Activated CD4-positive, alpha-beta T cell treated with anti-CD3 and anti-CD28 coated beads for 36 hours (primary cell): ENCODE results near the gene POFUT2. TPM values are rescaled to one million over a fixed set of nuclear protein-coding genes. Genes with fewer than 3 reads are reported as not detected.

ENCODE experiments used
- ATAC-seq: fragments of 200-7000 bp; cut with Tn5 transposase; one replicate; pipeline ENCODE4 v1.10.0; 2021; ENCODE audit warnings: mild to moderate bottlenecking, moderate library complexity
- CTCF ChIA-PET: fragments of 350-600 bp; sonication (Branson Sonifier 250); formaldehyde crosslinking; loops from one replicate; lab custom pipeline; 2021; ENCODE audit warnings: antibody characterized with exemption; lab: Charles Lee
- POLR2A ChIA-PET: fragments of 350-600 bp; sonication (Branson Sonifier 250); formaldehyde crosslinking; loops from one replicate; lab custom pipeline; 2021; ENCODE audit warnings: antibody characterized with exemption, inconsistent platforms; lab: Charles Lee
- DNase-seq: peaks from one replicate; pipeline ENCODE4 v3.0.0-alpha.2; 2020
- H3K27ac Mint-ChIP-seq: one replicate; pipeline ENCODE4 v1.8.0; 2021; ENCODE audit warnings: mixed read lengths
- H3K27me3 Mint-ChIP-seq: one replicate; pipeline ENCODE4 v1.8.0; 2021; ENCODE audit warnings: mixed read lengths
- H3K36me3 Mint-ChIP-seq: one replicate; pipeline ENCODE4 v1.8.0; 2021; ENCODE audit warnings: low read depth, mixed read lengths
- H3K4me1 Mint-ChIP-seq: one replicate; pipeline ENCODE4 v1.8.0; 2021; ENCODE audit warnings: mixed read lengths
- H3K4me3 Mint-ChIP-seq: one replicate; pipeline ENCODE4 v1.8.0; 2021; ENCODE audit warnings: mild to moderate bottlenecking, moderate library complexity, mixed read lengths
- H3K9me3 Mint-ChIP-seq: one replicate; pipeline ENCODE4 v1.8.0; 2021; ENCODE audit warnings: low read depth, mixed read lengths
- intact Hi-C, 2 experiments: fragments of 100-400 bp; cut with DNase I in 1 of 2; cut with micrococcal nuclease in 1 of 2; formaldehyde crosslinking; loops; one replicate each; pipeline versions ENCODE4 v1.14.2 to v1.15.1; 2022 to 2024; cut with DNase I, micrococcal nuclease
- total RNA-seq, 2 experiments: library from RNA; stranded (reverse); gene quantifications; one replicate each; pipeline ENCODE4 v1.2.3, GENCODE V29; 2021

The POFUT2 gene
- total RNA-seq, 2 experiments from 2014 or later, result 14.7 to 14.9 TPM

GRCh38 chr21:45220071-45220481 lies 67.6 kb downstream of the POFUT2 start:
- DNase-seq (no peak), ATAC-seq (no peak)
- Mint-ChIP-seq H3K4me3 (no peak overlapping the region), H3K4me1 (peaks cover 15% of the 10 kb centered on the region), H3K9me3 (peaks cover 12% of the 10 kb centered on the region), H3K27me3 (no peaks in the 10 kb centered on the region), H3K27ac (no peak overlapping the region), H3K36me3 (peaks cover 31% of the 10 kb centered on the region)
- intact Hi-C loops, result no loop called here
- POLR2A ChIA-PET, result no interaction called here
- CTCF ChIA-PET, result no interaction called here

- no peak for DNase-seq
- Mint-ChIP-seq H3K36me3 (peaks cover 32% of the 10 kb centered on the region), H3K4me3 (no peak overlapping the region), H3K27ac (no peak overlapping the region), H3K9me3 (peaks cover 12% of the 10 kb centered on the region), H3K27me3 (no peaks in the 10 kb centered on the region), H3K4me1 (peaks cover 9% of the 10 kb centered on the region)
- POLR2A ChIA-PET, result no interaction called here
- no peak for ATAC-seq
- CTCF ChIA-PET, result no interaction called here
- intact Hi-C loops, result no loop called here
Measured at GRCh38 chr21:45219517-45219916, 68.2 kb downstream of the POFUT2 start.

- peaks cover 12% of the 10 kb centered on the region for H3K9me3 Mint-ChIP-seq
- ATAC-seq (no peak), DNase-seq (no peak)
- CTCF ChIA-PET, result interaction anchor here (1.3 kb wide), 1 partner anchor 10 kb away, joined by 3 read pairs; no protein-coding TSS in a partner anchor
- no peak overlapping the region for H3K27ac Mint-ChIP-seq
- peaks cover 32% of the 10 kb centered on the region for H3K36me3 Mint-ChIP-seq
- no peaks in the 10 kb centered on the region for H3K27me3 Mint-ChIP-seq
- peaks cover 7% of the 10 kb centered on the region for H3K4me1 Mint-ChIP-seq
- POLR2A ChIA-PET, result no interaction called here
- intact Hi-C loops, result no loop called here
- no peak overlapping the region for H3K4me3 Mint-ChIP-seq
Measured at GRCh38 chr21:45217010-45217409, 70.7 kb downstream of the POFUT2 start.

GRCh38 chr21:45215213-45215612 lies 72.5 kb downstream of the POFUT2 start:
- peaks cover 7% of the 10 kb centered on the region for H3K4me1 Mint-ChIP-seq
- H3K36me3 Mint-ChIP-seq, result peaks cover 38% of the 10 kb centered on the region
- no peak overlapping the region for H3K4me3 Mint-ChIP-seq
- H3K27ac Mint-ChIP-seq, result no peak overlapping the region
- H3K27me3 Mint-ChIP-seq, result no peaks in the 10 kb centered on the region
- ATAC-seq (no peak), DNase-seq (no peak)
- intact Hi-C loops, result no loop called here
- POLR2A ChIA-PET, result no interaction called here
- H3K9me3 Mint-ChIP-seq, result peaks cover 12% of the 10 kb centered on the region
- CTCF ChIA-PET, result no interaction called here

Other genes starting within 250 kb of the POFUT2 start
- 10 to 100 TPM; 32.8 to 37.7 TPM for gene ADARB1, start 213.3 kb downstream of the POFUT2 start, total RNA-seq
- 1 to 10 TPM; 8.0 to 8.8 TPM for gene COL18A1, start 117.3 kb upstream of the POFUT2 start, total RNA-seq